GM12865 (cell line): ENCODE results near the gene GPR50.

Experiments used
- DNase-seq: peaks from one replicate; pipeline ENCODE4 v3.0.0; 2010; ENCODE audit warnings: low read depth
- H3K4me3 ChIP-seq: 2 replicates; pipeline ENCODE4 v1.5.1; 2011; ENCODE audit warnings: mild to moderate bottlenecking, low read depth, low read length, control low read depth
- TF ChIP-seq, protein P1 (sequence below): IDR thresholded peaks from 2 replicates; pipeline ENCODE4 v1.5.1; 2011; ENCODE audit warnings: low read length, control low read depth, low read depth, inconsistent platforms; ENCODE audit not compliant: insufficient read depth; ENCODE audit errors: missing control alignments

Gene GPR50

GRCh38 chrX:151226941-151227340 lies 50.6 kb downstream of the GPR50 start:
- TF ChIP-seq, protein P1, sequence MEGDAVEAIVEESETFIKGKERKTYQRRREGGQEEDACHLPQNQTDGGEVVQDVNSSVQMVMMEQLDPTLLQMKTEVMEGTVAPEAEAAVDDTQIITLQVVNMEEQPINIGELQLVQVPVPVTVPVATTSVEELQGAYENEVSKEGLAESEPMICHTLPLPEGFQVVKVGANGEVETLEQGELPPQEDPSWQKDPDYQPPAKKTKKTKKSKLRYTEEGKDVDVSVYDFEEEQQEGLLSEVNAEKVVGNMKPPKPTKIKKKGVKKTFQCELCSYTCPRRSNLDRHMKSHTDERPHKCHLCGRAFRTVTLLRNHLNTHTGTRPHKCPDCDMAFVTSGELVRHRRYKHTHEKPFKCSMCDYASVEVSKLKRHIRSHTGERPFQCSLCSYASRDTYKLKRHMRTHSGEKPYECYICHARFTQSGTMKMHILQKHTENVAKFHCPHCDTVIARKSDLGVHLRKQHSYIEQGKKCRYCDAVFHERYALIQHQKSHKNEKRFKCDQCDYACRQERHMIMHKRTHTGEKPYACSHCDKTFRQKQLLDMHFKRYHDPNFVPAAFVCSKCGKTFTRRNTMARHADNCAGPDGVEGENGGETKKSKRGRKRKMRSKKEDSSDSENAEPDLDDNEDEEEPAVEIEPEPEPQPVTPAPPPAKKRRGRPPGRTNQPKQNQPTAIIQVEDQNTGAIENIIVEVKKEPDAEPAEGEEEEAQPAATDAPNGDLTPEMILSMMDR = no peak
- DNase-seq = no peak
- no peak overlapping the region for H3K4me3 ChIP-seq

DNA sequence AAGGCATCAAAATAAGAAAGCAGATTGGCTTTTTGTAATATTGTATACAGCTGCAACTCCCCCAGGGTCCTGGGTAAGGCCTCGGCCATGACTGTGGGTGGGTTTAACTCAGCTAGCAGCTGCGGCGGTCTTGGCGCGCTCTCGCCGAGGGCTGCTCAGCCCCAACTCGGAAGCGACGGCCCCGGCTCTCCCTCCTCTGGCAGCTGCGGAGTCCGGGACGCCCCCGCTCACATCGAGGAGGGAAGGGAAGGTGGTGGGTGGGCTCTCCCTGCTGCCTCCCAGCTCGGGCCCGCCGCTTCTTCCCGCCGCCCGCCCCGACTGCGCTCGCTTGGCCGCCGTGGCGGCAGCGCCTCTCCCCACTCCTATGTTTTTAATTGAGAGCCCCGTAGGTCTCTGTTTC lies 51.2 kb downstream of the GPR50 start:
- TF ChIP-seq, protein P1 = no peak
- DNase-seq = no peak
- no peak overlapping the region for H3K4me3 ChIP-seq

DNA sequence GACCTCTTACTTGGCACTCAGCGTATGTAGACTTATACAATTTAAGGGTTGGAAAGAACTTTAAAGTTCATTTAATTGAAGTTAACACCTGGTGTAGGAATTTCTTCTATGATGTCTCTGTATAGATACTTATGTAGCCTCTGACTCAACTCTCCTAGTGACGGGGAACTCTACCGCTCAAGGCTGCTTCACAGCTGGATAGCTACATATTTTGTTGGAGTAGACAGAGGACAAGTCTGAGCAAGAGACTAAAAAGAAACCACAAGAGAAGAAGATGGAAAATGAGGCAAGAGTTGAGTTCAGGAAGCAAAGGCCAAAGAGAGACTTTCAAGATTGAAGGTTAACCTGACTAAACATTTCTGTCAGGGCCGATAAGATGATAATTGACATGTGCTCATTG lies 52.6 kb downstream of the GPR50 start:
- H3K4me3 ChIP-seq = no peak overlapping the region
- no peak for DNase-seq
- TF ChIP-seq, protein P1 = no peak
